Measurements from ENCODE around the gene MYL2. TPM values are rescaled to one million over a fixed set of nuclear protein-coding genes. Genes with fewer than 3 reads are reported as not detected.

Gene MYL2
- total and polyA plus RNA-seq, 2 experiments from 2014 or later = not detected

DNA sequence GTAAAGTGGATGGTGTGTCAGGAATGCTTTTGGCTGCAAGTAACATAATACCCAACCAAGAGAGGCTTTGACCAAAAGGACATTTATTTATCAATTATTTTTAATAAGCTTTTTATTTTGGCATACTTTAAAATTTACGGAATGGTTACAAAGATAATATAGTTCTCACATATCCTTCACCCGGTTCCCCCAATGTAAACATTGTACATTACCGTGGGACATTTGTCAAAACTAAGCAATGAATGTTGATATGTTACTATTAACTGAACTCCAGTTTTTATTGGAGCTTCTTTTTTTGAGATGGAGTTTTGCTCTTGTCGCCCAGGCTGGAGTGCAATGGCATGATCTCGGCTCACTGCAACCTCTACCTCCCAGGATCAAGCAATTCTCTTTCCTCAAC lies 50.6 kb downstream of the MYL2 start:
- Histone ChIP-seq H3F3A (replicated peaks; ENCODE audit: low read depth) (no peaks in the 10 kb centered on the region), H3K9me2 (ENCODE audit: insufficient read depth) (no peaks in the 10 kb centered on the region), H3K27ac (ENCODE audit: low read depth) (no peak overlapping the region), H3K4me1 (ENCODE audit: insufficient read depth) (no peaks in the 10 kb centered on the region), H3K4me2 (no peak overlapping the region), H3K4me3 (no peak overlapping the region), H3K27me3 (ENCODE audit: insufficient read depth) (no peaks in the 10 kb centered on the region), H3K36me3 (ENCODE audit: insufficient read depth) (no peaks in the 10 kb centered on the region), H4K20me1 (replicated peaks; ENCODE audit: insufficient read depth) (no peaks in the 10 kb centered on the region), H3K79me2 (replicated peaks; ENCODE audit: insufficient read depth) (no peaks in the 10 kb centered on the region), H2AFZ (no peak overlapping the region)
- DNase-seq (ENCODE audit: low spot score) = no peak
- TF ChIP-seq ZNF114 (CRISPR knock-in tag; IDR thresholded peaks at IDR 0.05) (no peak), STAT1 (IDR thresholded peaks at IDR 0.05; ENCODE audit: unreplicated experiment) (no peak)
- peaks cover 15% of the 10 kb centered on the region for H3K36me3 Mint-ChIP-seq (ENCODE audit: low read depth)
- no peak for ATAC-seq
- no peaks in the 10 kb centered on the region for H3K4me1 Mint-ChIP-seq
- peaks cover 7% of the 10 kb centered on the region for H3K27me3 Mint-ChIP-seq (ENCODE audit: insufficient read depth, low read depth, poor library complexity)
- H3K27ac Mint-ChIP-seq = no peak overlapping the region
- H3K9me3 Mint-ChIP-seq = peaks cover 27% of the 10 kb centered on the region
- H3K4me3 Mint-ChIP-seq = no peak overlapping the region

DNA sequence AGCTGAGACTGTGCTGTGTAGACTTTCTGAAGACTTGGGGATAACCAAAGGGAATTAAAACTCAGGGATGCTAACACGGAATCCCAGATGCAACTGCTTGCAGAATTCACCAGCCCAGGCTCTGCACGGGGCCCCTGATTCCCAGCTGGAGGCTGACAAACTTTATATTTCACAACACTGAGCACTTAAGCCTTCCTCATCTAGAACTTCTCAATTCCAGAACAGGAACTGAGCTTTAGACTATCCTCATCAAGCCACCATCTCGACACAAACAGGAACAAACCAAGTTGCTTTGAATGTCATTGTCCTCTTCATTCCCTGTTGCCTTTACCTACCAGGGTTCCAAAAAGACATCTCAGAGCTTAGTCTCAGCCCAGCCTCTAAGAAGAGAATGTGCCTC lies 51.4 kb downstream of the MYL2 start:
- Mint-ChIP-seq H3K27me3 (ENCODE audit: insufficient read depth, low read depth, poor library complexity) (peaks cover 9% of the 10 kb centered on the region), H3K4me3 (no peak overlapping the region), H3K36me3 (ENCODE audit: low read depth) (peaks cover 15% of the 10 kb centered on the region), H3K9me3 (peaks cover 27% of the 10 kb centered on the region), H3K27ac (no peak overlapping the region), H3K4me1 (no peaks in the 10 kb centered on the region)
- no peak overlapping the region for H3K4me2 ChIP-seq
- no peak overlapping the region for H3K4me3 ChIP-seq
- H3K9me2 ChIP-seq (ENCODE audit: insufficient read depth) = no peaks in the 10 kb centered on the region
- H3K27ac ChIP-seq (ENCODE audit: low read depth) = no peak overlapping the region
- H3K36me3 ChIP-seq (ENCODE audit: insufficient read depth) = no peaks in the 10 kb centered on the region
- H3K79me2 ChIP-seq (replicated peaks; ENCODE audit: insufficient read depth) = no peaks in the 10 kb centered on the region
- no peaks in the 10 kb centered on the region for H4K20me1 ChIP-seq (replicated peaks; ENCODE audit: insufficient read depth)
- no peaks in the 10 kb centered on the region for H3F3A ChIP-seq (replicated peaks; ENCODE audit: low read depth)
- DNase-seq (ENCODE audit: low spot score) (no peak), ATAC-seq (no peak)
- H3K27me3 ChIP-seq (ENCODE audit: insufficient read depth) = no peaks in the 10 kb centered on the region
- H2AFZ ChIP-seq = no peak overlapping the region
- no peaks in the 10 kb centered on the region for H3K4me1 ChIP-seq (ENCODE audit: insufficient read depth)
- TF ChIP-seq, protein P1, sequence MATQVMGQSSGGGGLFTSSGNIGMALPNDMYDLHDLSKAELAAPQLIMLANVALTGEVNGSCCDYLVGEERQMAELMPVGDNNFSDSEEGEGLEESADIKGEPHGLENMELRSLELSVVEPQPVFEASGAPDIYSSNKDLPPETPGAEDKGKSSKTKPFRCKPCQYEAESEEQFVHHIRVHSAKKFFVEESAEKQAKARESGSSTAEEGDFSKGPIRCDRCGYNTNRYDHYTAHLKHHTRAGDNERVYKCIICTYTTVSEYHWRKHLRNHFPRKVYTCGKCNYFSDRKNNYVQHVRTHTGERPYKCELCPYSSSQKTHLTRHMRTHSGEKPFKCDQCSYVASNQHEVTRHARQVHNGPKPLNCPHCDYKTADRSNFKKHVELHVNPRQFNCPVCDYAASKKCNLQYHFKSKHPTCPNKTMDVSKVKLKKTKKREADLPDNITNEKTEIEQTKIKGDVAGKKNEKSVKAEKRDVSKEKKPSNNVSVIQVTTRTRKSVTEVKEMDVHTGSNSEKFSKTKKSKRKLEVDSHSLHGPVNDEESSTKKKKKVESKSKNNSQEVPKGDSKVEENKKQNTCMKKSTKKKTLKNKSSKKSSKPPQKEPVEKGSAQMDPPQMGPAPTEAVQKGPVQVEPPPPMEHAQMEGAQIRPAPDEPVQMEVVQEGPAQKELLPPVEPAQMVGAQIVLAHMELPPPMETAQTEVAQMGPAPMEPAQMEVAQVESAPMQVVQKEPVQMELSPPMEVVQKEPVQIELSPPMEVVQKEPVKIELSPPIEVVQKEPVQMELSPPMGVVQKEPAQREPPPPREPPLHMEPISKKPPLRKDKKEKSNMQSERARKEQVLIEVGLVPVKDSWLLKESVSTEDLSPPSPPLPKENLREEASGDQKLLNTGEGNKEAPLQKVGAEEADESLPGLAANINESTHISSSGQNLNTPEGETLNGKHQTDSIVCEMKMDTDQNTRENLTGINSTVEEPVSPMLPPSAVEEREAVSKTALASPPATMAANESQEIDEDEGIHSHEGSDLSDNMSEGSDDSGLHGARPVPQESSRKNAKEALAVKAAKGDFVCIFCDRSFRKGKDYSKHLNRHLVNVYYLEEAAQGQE (IDR thresholded peaks at IDR 0.05; ENCODE audit: unreplicated experiment) = no peak
- TF ChIP-seq ZNF331 (CRISPR knock-in tag; IDR thresholded peaks at IDR 0.05; ENCODE audit: low read depth) (no peak), JUNB (IDR thresholded peaks at IDR 0.05; ENCODE audit: unreplicated experiment) (no peak), CTCF (conservative IDR thresholded peaks at IDR 0.05; ENCODE audit: low read depth in 2 of 2) (no peak), POLR2AphosphoS5 (IDR thresholded peaks at IDR 0.05; ENCODE audit: low read depth) (no peak), STAT1 (IDR thresholded peaks at IDR 0.05; ENCODE audit: unreplicated experiment) (no peak), EZH2phosphoT487 (IDR thresholded peaks at IDR 0.05; ENCODE audit: unreplicated experiment) (no peak), NANOG (IDR thresholded peaks at IDR 0.05; ENCODE audit: borderline replicate concordance) (no peak), EZH2 (IDR thresholded peaks at IDR 0.05; ENCODE audit: low read depth, unreplicated experiment) (no peak), CREB1 (CRISPR knock-in tag; IDR thresholded peaks at IDR 0.05; ENCODE audit: low read depth) (no peak), ZNF114 (CRISPR knock-in tag; IDR thresholded peaks at IDR 0.05) (no peak)
- TF ChIP-seq, protein P2, sequence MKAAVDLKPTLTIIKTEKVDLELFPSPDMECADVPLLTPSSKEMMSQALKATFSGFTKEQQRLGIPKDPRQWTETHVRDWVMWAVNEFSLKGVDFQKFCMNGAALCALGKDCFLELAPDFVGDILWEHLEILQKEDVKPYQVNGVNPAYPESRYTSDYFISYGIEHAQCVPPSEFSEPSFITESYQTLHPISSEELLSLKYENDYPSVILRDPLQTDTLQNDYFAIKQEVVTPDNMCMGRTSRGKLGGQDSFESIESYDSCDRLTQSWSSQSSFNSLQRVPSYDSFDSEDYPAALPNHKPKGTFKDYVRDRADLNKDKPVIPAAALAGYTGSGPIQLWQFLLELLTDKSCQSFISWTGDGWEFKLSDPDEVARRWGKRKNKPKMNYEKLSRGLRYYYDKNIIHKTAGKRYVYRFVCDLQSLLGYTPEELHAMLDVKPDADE (IDR thresholded peaks at IDR 0.05) = no peak
